ENCODE measurements around the gene RBM46.

The RBM46 gene, protein sequence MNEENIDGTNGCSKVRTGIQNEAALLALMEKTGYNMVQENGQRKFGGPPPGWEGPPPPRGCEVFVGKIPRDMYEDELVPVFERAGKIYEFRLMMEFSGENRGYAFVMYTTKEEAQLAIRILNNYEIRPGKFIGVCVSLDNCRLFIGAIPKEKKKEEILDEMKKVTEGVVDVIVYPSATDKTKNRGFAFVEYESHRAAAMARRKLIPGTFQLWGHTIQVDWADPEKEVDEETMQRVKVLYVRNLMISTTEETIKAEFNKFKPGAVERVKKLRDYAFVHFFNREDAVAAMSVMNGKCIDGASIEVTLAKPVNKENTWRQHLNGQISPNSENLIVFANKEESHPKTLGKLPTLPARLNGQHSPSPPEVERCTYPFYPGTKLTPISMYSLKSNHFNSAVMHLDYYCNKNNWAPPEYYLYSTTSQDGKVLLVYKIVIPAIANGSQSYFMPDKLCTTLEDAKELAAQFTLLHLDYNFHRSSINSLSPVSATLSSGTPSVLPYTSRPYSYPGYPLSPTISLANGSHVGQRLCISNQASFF

DNA sequence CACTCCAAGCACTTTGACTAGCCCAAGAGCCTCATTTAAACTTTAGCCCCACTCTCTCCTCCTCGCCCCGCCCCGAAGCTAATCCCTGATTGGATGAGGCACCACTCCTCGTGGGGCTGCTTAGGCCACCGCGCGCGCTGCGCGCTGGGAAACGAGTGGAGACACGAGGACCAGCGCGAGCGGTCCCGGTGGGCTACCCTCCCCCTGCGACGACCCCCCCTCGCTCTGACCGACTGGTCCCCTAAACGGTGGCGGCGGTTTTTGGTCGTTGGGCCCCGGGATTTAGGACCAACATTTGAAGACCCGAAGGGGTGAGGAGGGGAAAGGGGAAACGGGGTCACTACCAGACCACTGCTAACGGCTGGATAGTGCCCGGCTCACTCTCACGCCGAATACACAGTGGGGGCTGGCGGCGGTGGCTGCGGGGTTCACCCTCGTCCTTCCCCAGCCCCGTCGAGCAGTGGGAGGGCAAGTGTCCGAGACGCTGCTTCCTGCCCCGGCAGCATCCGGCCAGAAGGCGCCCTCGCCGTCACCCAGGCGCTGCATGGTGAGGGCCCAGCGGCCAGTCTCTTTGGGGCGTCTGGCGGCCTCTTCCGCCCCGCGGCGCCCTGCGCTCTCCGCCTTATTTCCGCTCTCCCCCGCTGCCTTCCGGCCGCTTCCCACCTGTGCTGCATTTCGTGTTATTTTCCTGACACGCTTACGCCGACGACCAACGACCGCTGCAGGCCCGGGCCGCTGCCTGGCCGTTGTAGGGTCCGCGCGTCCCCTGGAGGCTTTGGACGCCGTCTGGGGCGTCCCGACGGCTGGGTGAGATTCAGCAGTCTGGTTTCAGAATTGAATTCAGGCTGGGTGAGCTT, at the start of gene RBM46:
Gene RBM46, plus strand, starts transcription at position 147 of the 857 bp plus-strand sequence. CDS start 15,481 bp downstream, outside the sequence.
- DNase-seq, result no peak

DNA sequence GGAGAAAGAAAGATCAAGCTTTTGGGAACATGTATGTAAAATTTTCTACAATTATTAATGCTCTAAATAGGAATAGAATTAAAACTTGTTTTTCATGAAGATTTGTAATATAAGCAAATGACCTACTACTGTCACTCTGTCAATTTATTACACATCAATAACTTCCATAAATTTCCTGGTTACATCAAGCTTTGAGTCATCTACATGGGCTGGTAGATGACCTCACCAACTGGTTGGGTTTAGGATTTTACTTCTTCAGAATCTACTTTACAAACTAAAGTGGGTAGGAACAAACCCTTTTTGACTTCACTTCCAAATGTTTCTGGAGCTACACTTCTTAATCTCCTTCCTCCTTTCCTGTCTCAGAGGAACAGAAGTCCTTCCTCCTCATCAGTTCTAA, 49.3 kb upstream of the RBM46 start:
- no peak for DNase-seq

DNA sequence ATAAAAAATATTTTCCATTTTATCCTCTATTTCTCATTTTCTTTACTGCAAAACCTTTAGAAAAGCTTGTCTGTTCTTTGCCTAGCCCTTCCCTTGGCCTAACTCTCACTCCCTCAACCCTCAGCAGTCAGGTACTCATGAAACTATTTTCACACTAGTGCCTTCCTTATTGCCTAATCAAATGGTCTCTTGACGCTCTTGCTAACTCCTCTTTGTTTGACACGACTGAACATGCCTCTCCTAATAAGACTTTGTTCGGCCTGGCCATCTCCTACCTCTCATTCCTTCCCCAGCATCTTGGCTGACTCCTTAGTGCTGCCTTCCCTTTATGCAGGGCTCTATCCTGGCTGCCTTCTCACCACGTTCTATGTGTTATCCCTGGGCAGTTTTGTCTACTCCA, 48.4 kb upstream of the RBM46 start:
- DNase-seq, result no peak

DNA sequence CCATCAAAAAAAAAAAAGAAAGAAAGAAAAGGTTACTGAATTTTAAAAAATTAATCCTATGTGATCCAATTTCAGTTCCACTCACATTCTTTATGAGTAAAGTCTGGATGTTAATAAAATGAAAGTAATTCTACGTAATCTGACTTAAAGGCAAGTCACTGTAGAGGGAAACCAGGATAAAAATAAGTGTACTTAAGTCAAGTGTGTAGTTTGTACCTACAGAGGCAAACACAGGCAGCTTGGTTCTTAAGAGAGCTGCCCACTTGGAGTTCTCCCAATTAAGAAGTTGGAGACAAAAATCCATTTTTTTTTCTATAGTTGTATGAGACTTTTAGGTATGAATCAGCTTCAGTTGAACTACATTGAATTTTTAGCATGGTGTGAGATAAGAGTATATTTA, 44.3 kb upstream of the RBM46 start:
- no peak for DNase-seq

DNA sequence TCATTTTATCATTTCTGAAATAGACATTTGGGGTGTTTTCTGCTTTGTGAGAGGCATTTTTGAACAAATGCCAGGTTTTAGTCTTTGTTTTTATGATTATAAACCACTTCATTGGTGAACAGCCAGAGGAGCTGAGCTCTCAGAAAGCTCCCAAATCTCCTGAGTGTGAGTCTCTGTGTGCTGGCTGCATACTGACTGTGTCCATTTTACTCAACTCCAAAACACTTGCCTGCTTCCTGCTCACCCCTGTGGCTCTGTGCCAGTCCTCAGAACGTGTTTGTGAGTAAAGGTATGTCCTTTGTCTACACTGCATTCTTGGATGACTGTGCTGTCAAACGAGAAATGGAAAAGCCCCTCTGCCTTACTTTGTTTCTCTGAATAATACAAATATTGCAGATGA, 42.6 kb upstream of the RBM46 start:
- no peak for DNase-seq

DNA sequence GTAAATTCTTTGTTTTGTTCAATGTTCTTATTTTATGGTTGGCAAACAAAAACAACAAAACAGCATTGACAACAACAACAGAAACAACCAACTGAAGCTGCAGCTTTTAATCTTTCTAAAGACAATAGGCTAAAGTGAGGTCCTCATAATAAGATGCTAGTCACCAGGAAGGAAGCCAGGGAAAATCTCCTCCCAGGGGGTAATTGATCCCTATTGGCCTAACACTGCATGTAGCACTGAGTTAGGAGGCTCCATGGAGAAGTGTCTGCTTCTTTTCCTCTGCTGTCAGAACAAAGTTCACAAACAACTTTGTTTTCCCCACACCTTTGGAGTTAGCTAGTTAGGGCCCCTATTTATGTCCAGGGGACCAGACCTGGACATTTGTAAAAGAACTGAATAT, 42.0 kb upstream of the RBM46 start:
- no peak for DNase-seq

DNA sequence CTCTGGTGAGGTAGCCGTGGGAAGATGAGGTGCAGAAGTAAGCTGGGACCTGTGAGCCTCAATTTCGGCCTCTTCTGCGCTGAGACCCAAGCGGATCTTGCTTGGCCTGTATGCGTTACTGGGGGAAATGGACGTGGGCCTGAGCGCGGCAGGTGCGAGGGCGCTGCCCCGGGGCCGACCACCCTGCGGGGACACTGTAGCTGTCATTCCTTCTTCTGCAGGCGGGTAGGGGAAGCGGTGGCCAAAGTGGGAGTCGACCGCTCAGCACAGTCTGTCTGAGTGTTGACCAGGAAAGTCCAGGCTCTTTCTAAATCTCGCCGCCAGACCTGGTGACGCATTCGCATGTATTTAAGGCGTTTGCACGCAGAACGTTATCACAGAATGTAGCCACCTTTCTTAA, 40.6 kb upstream of the RBM46 start:
- no peak for DNase-seq

DNA sequence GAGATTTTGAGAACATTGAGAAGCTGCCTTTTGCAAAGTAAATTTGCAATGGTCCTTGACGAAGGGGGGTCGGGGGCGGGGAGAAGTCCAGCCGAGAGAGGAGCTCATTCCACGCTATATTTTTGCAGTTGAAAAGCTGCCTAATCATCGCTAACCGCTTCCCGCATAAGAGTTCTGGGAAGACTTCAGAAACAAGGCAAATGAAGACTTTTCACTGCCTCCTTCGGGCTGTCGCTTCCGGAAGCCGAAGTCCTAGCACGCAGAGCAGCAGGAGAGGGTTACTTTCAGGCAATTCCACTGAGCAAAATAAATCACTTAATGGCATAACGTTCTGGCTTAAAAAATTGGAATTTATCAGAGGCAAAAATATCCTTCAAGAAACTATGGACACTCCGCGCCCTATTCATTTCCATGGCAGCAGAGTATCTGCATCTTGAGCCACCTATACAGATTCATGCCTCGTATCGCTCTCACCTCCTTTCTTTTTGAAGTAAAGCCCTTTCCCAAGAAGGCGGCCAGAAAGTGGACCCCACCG, 39.9 kb upstream of the RBM46 start:
- no peak for DNase-seq

DNA sequence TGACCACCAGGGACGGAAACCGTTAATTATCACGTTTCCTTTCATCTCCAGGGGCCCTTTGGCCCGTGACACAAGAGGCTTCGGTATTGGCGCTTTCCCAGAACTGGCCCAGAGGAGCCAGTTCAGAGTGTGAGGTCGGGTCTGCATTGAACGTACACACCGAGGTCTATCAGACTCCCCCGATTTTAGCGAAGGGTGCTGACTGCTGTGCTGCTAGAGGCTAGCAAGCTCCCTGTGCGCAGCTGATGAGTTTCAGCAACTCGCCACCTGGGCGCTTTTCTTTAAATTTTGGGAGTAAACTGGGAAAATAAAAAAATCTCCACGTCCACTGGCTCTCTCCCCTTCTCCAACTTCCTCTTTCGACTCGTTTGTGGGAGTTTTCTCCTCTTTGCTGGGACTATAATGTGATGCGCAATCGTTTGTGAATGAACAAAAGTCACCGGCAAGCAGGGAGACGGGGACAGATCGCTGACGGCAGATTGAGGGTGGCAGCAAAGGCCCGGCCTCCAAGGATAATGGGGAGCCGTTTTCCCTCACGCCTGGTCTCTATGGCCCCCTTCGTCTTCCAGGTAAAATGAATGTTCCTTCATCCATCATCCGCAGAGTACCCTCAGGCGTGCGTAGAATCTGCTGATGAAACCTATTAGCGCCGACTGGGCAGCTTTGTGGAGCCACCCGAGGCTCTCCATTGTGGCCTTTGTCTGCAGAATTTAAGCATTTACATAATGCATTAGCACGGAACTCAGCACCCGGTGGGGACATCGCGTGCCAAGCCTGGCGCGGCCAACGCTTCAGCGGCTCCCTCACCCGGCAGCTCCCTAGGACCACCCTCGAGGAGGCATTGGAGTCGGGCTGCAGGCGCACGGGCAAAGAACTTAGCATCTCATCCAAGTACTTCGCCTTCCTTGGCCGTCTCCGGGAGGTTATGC, 38.9 kb upstream of the RBM46 start:
- no peak for DNase-seq

DNA sequence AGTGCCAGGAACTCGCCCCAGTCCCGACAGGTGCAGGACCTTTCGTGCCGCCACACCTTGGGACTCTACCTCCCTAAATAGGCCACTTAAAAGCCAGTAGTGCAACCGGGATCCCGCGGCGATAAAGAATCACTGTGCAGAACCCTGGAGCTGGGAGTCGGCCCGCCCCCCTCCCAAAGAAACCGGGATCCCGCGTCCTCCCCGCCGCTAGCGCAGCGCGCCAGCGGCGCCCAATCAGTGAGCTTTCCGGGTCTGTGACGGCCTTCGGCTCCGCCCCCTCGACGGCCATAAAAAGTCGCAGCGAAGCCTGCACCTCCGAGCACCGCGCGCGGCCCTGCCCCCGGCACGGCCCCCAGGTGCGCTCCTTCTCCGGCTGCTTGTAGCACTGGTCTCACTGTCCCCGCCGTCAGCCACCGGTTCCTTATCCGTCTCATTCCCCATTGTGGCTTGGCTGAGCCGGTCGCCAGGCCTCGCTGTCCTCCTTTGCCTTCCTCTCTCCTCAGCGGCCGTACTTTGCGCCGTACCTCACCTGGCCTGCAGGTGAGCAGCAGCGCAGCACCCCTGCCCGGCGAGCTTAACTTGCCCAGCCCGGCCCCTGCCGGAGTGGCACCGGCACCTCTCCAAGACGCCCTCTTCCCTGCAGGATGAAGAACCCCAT, 37.3 kb upstream of the RBM46 start, which contains the start of gene LRAT:
Gene LRAT, plus strand, starts transcription at position 318 of the 658 bp plus-strand sequence. Its CDS starts 327 bp downstream, at position 645.
- DNase-seq, result peak; percentile 48

DNA sequence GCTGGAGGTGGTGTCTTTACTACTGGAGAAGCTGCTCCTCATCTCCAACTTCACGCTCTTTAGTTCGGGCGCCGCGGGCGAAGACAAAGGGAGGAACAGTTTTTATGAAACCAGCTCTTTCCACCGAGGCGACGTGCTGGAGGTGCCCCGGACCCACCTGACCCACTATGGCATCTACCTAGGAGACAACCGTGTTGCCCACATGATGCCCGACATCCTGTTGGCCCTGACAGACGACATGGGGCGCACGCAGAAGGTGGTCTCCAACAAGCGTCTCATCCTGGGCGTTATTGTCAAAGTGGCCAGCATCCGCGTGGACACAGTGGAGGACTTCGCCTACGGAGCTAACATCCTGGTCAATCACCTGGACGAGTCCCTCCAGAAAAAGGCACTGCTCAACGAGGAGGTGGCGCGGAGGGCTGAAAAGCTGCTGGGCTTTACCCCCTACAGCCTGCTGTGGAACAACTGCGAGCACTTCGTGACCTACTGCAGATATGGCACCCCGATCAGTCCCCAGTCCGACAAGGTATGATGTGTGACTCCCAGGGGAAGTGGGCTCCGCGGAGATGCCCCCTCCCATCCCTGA, 36.6 kb upstream of the RBM46 start:
- DNase-seq, result no peak

DNA sequence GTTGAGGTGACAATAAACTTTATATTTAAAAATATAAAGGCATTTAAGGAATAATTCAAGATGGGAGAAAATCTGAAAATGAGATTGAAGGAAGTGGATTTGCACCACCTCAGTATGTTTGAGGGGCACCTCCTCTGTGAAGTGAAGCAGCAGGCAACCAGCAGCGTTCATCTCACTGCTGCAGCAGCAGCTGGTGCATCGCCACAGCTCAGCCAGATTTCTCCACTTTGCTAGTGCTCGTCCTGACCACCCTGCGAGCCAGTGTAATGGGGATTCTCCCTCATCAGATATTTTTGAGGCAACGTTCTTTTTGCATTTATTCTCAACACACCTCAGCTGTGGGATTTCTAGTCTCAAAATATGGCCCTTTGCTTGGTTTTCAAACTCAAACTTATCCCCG, 23.4 kb upstream of the RBM46 start:
- no peak for DNase-seq

DNA sequence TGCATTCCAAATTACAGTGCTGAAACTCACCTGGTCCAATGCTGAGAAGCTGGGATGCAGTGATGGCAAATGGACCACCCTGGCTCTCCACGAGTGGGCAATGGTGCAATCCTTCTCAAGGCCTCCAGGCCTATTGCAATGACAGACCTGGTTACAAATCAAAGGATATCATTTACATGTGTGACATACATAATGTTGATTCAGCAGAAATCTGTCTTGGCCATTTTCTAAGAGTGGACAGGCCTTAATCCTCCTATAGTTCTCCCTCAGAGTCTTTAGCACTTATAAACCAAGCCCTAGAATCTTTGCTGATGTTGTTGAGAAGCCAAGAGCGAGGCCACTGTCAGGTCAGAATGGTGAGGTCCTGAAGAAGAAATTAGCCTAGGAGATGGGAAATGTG, 20.2 kb upstream of the RBM46 start:
- no peak for DNase-seq

DNA sequence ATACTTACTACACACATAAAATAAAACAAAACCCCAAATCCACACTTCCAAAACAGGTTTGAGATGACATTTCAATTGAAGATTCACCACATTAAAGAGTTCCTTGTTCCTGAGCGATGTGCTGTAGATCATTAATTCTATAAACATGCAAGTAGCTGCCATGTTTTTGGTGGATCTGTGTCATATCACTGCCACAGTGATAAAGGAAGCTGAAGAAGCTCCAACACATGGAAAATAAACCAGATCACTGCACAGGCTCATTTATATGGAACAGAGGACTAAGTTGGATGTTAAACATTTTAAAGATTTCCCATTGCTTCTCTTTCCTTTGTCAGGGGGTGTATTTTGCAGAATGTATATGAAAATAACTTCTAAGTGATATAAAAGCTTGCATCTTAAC, 2.8 kb upstream of the RBM46 start:
- DNase-seq, result no peak

DNA sequence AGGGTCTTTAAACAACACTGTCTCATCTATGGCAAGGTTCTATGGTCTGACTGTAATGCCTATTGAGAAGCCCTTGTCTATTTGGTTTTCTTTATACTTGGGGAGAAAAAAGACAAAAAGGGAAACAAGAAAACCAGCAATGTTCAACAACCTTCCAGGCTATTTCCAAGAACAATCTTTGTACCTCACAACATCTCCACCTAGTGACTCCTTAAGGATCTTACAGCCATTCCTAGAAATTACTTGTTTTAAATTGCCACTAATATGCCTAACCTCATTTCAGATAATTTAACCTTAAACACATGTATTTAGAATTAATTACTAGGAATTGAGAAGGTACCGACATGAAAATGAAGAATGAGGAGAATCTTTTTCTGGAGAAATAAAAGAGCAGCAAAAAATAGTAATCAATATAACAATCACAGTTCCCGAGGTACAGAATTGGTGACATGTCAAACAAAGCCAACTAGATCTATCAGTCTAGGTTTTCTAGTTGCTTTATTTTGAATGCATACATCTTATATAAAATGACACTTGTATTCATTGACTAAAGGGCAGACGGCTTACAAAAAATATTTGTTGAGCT, 1.6 kb upstream of the RBM46 start:
- no peak for DNase-seq

DNA sequence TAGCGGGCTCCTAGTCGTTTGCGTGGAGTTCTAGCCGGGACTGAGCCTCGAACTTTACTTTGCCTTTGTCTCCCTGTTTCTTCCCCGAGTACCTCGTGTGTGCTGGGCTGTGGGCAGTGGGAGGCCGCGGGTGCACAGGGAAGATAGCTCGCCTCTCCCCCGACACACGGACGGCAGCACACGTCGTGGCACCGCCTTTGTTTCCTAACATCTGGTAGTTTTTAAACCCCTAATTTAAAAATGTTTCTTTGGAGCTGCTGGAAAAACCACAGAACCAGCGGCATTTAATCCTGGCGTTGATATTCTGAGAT, 866 bp downstream of the RBM46 start:
- DNase-seq, result no peak

DNA sequence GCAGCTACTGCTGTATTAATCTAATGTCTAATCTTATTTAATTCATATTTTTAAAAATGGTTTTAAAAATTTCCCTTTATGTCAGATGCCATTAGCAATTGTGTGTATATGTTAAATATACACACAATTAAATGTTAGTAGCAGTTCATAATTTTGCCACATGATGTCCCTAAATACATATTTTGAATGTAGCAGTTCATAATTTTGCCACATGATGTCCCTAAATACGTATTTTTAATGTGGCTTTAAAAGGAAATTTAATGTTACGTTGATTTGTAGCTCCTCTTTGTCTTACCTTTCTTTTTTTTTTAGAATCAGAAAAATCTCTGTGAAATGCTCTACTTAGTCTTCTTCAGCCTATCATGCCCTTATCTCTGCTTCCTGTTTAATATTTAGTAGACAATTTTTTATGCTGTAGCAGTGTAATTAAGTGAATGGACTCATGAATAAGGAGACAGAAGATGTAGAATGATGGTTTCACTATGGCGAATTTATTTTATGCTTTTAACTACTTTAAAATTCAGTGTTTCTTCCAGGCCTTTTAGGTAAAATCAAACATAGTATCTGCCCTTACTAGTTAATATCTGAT, 26.1 kb downstream of the RBM46 start:
- no peak for DNase-seq

DNA sequence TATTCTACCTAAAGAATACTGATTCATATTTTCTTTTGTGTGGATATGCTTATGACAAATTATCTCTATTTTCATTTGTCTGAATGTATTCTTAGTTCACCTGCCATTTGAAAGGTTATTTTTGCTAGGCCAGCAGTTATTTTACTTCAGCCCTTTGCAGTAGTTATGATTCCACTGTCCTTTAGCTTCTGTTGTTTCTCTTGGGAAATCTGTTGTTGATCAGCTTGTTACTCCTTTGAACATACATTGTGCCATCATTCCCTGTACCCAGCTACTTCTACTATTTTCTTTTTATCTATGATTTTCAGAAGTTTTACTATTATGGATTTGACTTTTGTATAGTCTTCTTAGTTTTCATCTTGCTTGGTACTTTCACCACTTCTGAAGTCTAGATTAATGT, 37.2 kb downstream of the RBM46 start:
- no peak for DNase-seq

DNA sequence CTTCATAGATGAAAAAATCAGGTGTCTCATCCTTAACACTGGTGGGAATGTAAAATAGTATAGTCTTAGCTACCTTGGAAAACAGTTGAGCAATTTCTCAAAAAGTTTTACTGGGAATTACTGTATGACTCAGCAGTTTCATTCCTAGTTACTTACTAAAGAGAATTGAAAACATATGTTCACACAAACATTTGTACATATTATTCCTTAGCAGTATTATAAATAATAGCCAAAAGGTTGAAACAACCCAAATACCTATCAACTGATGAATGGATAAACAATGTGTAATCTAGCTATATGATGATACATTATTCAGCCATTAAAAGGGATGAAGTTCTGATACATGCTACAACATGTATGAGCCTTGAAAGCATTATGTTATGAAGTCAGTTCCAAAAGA, 41.7 kb downstream of the RBM46 start:
- DNase-seq, result no peak

DNA sequence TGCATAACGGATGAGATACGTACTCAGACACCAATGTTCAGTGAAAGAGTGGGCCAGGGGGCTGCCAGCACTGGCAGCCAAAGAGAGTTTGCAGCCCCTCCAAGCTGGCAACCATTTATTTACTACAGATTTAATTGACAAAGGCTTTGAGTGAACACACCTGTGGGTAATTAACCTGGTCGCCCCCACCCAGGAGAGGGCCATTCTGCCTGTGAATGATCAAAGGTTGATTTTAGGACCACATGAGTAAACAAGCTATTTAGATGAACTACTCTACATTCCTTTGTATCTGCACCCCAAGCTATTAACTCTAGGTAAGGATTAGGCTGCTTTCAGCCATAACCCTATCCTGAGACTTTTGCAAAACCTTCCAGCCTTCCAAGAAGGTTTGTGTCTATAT, 55.0 kb downstream of the RBM46 start:
- DNase-seq, result no peak

DNA sequence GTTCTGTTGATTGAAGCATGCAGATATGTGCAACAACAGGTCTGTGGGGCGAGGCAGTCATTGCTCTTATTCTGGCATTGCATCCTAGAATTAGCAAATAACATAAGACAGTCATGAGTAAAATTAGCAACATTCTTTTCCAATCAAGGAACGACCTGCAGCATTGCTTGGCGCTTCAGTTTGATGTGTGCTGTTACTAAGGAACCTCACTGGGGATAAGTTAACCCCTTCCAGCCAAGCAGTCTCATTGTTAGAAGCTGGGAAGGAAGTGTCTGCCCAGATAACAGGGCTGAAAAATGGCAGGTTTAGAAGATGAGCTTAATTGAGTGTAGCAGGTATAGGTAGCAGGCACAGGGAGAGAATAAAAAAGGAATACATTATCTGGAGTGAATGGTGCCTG, 55.4 kb downstream of the RBM46 start:
- no peak for DNase-seq
